ENCODE measurements around the gene CTRB1. TPM values are rescaled to one million over a fixed set of nuclear protein-coding genes. Genes with fewer than 3 reads are reported as not detected.
A peak's percentile ranks its signal among the peaks of the same experiment; 100 is the strongest.

Gene CTRB1
- total and polyA plus RNA-seq, 2 of the 13 experiments (the other 11 are each of a cell fraction or from before 2014, with no cell fraction given) = not detected

GRCh38 chr16:75238853-75239541, 20.2 kb downstream of the CTRB1 start (continued):
- TF ChIP-seq ZNF138 (CRISPR knock-in tag; IDR thresholded peaks at IDR 0.05; ENCODE audit: low read depth) = no peak
- no peak for TF ChIP-seq FOSL2 (CRISPR knock-in tag; IDR thresholded peaks at IDR 0.05)
- peak; percentile 54; the same call in 1 of the 2 replicates for TF ChIP-seq HINFP (CRISPR knock-in tag; IDR thresholded peaks at IDR 0.05; ENCODE audit: low read depth)
- TF ChIP-seq KLF15 (CRISPR knock-in tag; IDR thresholded peaks at IDR 0.05; ENCODE audit: borderline replicate concordance) = no peak
- TF ChIP-seq, protein P1, sequence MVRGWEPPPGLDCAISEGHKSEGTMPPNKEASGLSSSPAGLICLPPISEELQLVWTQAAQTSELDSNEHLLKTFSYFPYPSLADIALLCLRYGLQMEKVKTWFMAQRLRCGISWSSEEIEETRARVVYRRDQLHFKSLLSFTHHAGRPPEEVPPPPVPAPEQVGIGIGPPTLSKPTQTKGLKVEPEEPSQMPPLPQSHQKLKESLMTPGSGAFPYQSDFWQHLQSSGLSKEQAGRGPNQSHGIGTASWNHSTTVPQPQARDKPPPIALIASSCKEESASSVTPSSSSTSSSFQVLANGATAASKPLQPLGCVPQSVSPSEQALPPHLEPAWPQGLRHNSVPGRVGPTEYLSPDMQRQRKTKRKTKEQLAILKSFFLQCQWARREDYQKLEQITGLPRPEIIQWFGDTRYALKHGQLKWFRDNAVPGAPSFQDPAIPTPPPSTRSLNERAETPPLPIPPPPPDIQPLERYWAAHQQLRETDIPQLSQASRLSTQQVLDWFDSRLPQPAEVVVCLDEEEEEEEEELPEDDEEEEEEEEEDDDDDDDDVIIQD (CRISPR knock-in tag; IDR thresholded peaks at IDR 0.05; ENCODE audit: low read depth) = no peak
- TF ChIP-seq PRPF4 (IDR thresholded peaks at IDR 0.05; ENCODE audit: low read depth, low read length, poor library complexity, severe bottlenecking) = no peak
- TF ChIP-seq, protein P2, sequence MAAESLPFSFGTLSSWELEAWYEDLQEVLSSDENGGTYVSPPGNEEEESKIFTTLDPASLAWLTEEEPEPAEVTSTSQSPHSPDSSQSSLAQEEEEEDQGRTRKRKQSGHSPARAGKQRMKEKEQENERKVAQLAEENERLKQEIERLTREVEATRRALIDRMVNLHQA (CRISPR knock-in tag; IDR thresholded peaks at IDR 0.05) = no peak
- peak; percentile 69 for TF ChIP-seq THAP9 (CRISPR knock-in tag; IDR thresholded peaks at IDR 0.05; ENCODE audit: borderline replicate concordance)
- no peak for TF ChIP-seq JUNB (CRISPR knock-in tag; IDR thresholded peaks at IDR 0.05; ENCODE audit: borderline replicate concordance)
- TF ChIP-seq DPF2 (CRISPR knock-in tag; IDR thresholded peaks at IDR 0.05; ENCODE audit: borderline replicate concordance, low read depth) = no peak
- TF ChIP-seq ZNF883 (CRISPR knock-in tag; IDR thresholded peaks at IDR 0.05; ENCODE audit: not compliant biosample characterization) = peak; percentile 56
- TF ChIP-seq HNRNPLL (IDR thresholded peaks at IDR 0.05; ENCODE audit: low read depth, low read length, poor library complexity, severe bottlenecking) = peak; percentile 13
- TF ChIP-seq ZNF292 (CRISPR knock-in tag; IDR thresholded peaks at IDR 0.05; ENCODE audit: borderline replicate concordance, low read depth) = no peak
- 0 out of 2 replicates have a peak, but pooled peaks have one; percentile 31 for TF ChIP-seq ZNF136 (CRISPR knock-in tag; IDR thresholded peaks at IDR 0.05; ENCODE audit: low read depth)
- TF ChIP-seq ZNF776 (CRISPR knock-in tag; IDR thresholded peaks at IDR 0.05) = 0 out of 2 replicates have a peak, but pooled peaks have one; percentile 33
- 0 out of 2 replicates have a peak, but pooled peaks have one; percentile 14 for TF ChIP-seq SNAPC4 (CRISPR knock-in tag; IDR thresholded peaks at IDR 0.05)
